Upper lobe of right lung (tissue), 1 donor: ENCODE measurements around the gene MYL12B. TPM values are rescaled to one million over a fixed set of nuclear protein-coding genes. Genes with fewer than 3 reads are reported as not detected.
A peak's percentile ranks its signal among the peaks of the same experiment; 100 is the strongest.

Source experiments
- ATAC-seq: fragments of 200-7000 bp; cut with Tn5 transposase; one replicate; pipeline ENCODE4 v1.9.1; 2020; ENCODE audit warnings: mild to moderate bottlenecking, moderate library complexity
- DNase-seq: peaks from one replicate; pipeline ENCODE4 v3.0.0-alpha.2; 2020
- H3K27ac ChIP-seq: fragments of 200-600 bp; one replicate; pipeline ENCODE4 v1.8.0; 2022
- H3K27me3 ChIP-seq: fragments of 200-600 bp; one replicate; pipeline ENCODE4 v1.8.0; 2022; ENCODE audit warnings: mild to moderate bottlenecking
- H3K36me3 ChIP-seq: fragments of 200-600 bp; one replicate; pipeline ENCODE4 v1.8.0; 2022
- H3K4me1 ChIP-seq: fragments of 200-600 bp; one replicate; pipeline ENCODE4 v1.8.0; 2022
- H3K4me3 ChIP-seq: fragments of 200-600 bp; one replicate; pipeline ENCODE4 v1.8.0; 2022; ENCODE audit warnings: mild to moderate bottlenecking
- H3K9me3 ChIP-seq: fragments of 200-600 bp; one replicate; pipeline ENCODE4 v1.8.0; 2022
- CTCF ChIP-seq: fragments of 200-600 bp; IDR thresholded peaks from one replicate; pipeline ENCODE4 v1.8.0; 2022; ENCODE audit warnings: antibody characterized with exemption
- intact Hi-C: fragments of 100-400 bp; cut with DNase I; formaldehyde crosslinking; loops from one replicate; pipeline ENCODE4 v1.11.0; 2022
- total RNA-seq: library from RNA; stranded (reverse); fragmentation: NEBNext Ultra II Directional; extraction: Animal tissue kit (Norgen Biotek cat#: 25700); gene quantifications from one replicate; pipeline ENCODE4 v1.2.1, GENCODE V29; 2021
- donor health status: DM: no; HTN: yes; CAD: no; lungs with severe emphysema.

MYL12B gene
- total RNA-seq, 1 donor from 2014 or later: 368 TPM

- Histone ChIP-seq H3K4me3 (no peak overlapping the region), H3K36me3 (peaks cover 45% of the 10 kb centered on the region), H3K9me3 (no peaks in the 10 kb centered on the region), H3K27me3 (no peaks in the 10 kb centered on the region), H3K27ac (no peak overlapping the region), H3K4me1 (peaks cover 7% of the 10 kb centered on the region)
- ATAC-seq (peak; percentile 19), DNase-seq (no peak)
- intact Hi-C loops: loop anchor here (5.0 kb wide), 1 partner anchor 388 kb away; no protein-coding TSS in a partner anchor
- no peak for TF ChIP-seq CTCF
Measured at GRCh38 chr18:3279201-3280185, 17.6 kb downstream of the MYL12B start.

GRCh38 chr18:3281456-3282400 lies 19.8 kb downstream of the MYL12B start:
- H3K4me1 ChIP-seq: peaks cover 7% of the 10 kb centered on the region
- peaks cover 23% of the 10 kb centered on the region for H3K36me3 ChIP-seq
- H3K27me3 ChIP-seq: no peaks in the 10 kb centered on the region
- DNase-seq (no peak), ATAC-seq (peak; percentile 86)
- H3K9me3 ChIP-seq: no peaks in the 10 kb centered on the region
- H3K4me3 ChIP-seq: no peak overlapping the region
- TF ChIP-seq CTCF: peak; percentile 75
- intact Hi-C loops: loop anchor here (5.0 kb wide), 1 partner anchor 386 kb away; no protein-coding TSS in a partner anchor
- no peak overlapping the region for H3K27ac ChIP-seq

GRCh38 chr18:3283253-3283863 lies 21.4 kb downstream of the MYL12B start:
- no peak for TF ChIP-seq CTCF
- Histone ChIP-seq H3K36me3 (peaks cover 9% of the 10 kb centered on the region), H3K4me1 (peaks cover 7% of the 10 kb centered on the region), H3K27ac (no peak overlapping the region), H3K4me3 (no peak overlapping the region), H3K27me3 (no peaks in the 10 kb centered on the region), H3K9me3 (no peaks in the 10 kb centered on the region)
- intact Hi-C loops: loop anchor here (5.0 kb wide), 1 partner anchor 384 kb away; no protein-coding TSS in a partner anchor
- DNase-seq (no peak), ATAC-seq (no peak)

- Histone ChIP-seq H3K4me1 (peaks cover 7% of the 10 kb centered on the region), H3K27me3 (no peaks in the 10 kb centered on the region), H3K27ac (no peak overlapping the region), H3K9me3 (no peaks in the 10 kb centered on the region), H3K36me3 (peaks cover 5% of the 10 kb centered on the region), H3K4me3 (no peak overlapping the region)
- ATAC-seq (no peak), DNase-seq (no peak)
- no peak for TF ChIP-seq CTCF
- intact Hi-C loops: loop anchor here (5.0 kb wide), 1 partner anchor 383 kb away; no protein-coding TSS in a partner anchor
Measured at GRCh38 chr18:3283908-3284307, 22.0 kb downstream of the MYL12B start.

GRCh38 chr18:3284501-3284900 lies 22.6 kb downstream of the MYL12B start:
- Histone ChIP-seq H3K4me1 (peaks cover 7% of the 10 kb centered on the region), H3K36me3 (no peaks in the 10 kb centered on the region), H3K9me3 (no peaks in the 10 kb centered on the region), H3K27ac (no peak overlapping the region), H3K27me3 (no peaks in the 10 kb centered on the region), H3K4me3 (no peak overlapping the region)
- intact Hi-C loops: loop anchor here (5.0 kb wide), 1 partner anchor 383 kb away; no protein-coding TSS in a partner anchor
- no peak for TF ChIP-seq CTCF
- no peak for ATAC-seq
- no peak for DNase-seq
